GM12801 (cell line): ENCODE results near the gene SGTA.

Experiments
- TF ChIP-seq, protein P1 (sequence below): IDR thresholded peaks from one replicate; pipeline ENCODE4 v1.5.1; 2011; ENCODE audit warnings: control low read depth; ENCODE audit not compliant: insufficient read length; ENCODE audit errors: extremely low read depth

SGTA gene

DNA sequence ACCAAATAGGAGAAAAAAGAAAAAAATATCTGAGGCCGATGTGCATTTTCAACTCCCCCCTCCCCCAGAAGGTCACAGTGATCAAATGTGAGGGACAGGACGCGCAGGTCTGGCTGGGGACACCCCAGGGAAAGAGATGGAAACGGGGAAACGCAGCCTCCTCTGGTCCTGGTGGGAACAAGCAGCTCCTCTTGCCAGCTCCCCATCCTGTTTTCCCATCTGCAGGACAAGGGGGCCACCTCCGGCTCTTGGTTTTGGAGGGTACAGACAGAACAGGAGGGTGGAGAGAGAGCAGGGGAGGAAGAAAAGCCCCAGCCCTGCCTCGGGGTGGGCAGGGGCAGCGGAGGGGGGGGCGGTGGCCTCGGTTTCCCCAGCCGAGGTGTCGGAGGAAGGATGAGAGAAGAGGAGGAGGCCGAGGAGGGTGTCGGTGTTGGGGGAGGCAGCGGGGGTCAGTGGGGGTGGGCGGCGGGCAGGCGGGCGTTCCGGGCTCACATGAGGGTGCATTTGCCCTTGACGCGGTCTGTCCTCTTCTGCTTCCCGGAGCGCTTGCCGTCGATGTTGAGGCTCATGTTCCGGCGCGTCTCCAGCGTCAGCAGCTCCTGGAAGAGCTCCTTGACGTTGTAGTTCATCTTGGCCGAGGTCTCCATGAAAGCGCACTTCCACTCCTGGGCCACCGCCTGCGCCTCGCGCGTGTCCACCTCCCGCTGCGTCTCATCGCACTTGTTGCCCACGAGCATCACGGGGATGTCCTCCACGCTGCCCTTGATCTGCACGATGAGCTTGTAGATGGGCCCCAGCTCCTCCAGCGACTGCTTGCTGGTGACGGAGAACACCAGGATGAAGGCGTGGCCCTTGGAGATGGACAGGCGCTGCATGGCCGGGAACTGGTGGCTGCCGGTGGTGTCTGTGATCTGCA is 66.1 kb downstream of the SGTA start:
- TF ChIP-seq, protein P1, sequence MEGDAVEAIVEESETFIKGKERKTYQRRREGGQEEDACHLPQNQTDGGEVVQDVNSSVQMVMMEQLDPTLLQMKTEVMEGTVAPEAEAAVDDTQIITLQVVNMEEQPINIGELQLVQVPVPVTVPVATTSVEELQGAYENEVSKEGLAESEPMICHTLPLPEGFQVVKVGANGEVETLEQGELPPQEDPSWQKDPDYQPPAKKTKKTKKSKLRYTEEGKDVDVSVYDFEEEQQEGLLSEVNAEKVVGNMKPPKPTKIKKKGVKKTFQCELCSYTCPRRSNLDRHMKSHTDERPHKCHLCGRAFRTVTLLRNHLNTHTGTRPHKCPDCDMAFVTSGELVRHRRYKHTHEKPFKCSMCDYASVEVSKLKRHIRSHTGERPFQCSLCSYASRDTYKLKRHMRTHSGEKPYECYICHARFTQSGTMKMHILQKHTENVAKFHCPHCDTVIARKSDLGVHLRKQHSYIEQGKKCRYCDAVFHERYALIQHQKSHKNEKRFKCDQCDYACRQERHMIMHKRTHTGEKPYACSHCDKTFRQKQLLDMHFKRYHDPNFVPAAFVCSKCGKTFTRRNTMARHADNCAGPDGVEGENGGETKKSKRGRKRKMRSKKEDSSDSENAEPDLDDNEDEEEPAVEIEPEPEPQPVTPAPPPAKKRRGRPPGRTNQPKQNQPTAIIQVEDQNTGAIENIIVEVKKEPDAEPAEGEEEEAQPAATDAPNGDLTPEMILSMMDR: no peak

DNA sequence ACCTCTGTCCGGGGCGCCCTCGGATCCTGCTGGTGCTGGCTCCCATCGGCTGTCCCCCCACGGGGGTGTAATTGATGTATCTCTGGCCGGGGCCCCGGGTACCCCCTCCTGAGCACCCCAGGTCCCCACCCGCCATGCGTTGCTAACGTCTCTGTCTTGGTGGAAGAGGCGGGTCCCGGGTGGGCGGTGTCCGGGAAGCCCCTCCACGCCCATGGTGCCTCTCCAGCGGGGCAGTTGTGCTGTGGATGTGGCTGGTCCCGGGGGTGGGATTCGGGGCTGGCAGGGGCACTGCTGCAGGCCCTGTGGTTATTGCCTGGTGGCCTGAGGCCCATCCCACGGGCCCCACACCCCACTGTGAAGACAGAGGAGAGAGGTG is 66.8 kb downstream of the SGTA start:
- TF ChIP-seq, protein P1: no peak

DNA sequence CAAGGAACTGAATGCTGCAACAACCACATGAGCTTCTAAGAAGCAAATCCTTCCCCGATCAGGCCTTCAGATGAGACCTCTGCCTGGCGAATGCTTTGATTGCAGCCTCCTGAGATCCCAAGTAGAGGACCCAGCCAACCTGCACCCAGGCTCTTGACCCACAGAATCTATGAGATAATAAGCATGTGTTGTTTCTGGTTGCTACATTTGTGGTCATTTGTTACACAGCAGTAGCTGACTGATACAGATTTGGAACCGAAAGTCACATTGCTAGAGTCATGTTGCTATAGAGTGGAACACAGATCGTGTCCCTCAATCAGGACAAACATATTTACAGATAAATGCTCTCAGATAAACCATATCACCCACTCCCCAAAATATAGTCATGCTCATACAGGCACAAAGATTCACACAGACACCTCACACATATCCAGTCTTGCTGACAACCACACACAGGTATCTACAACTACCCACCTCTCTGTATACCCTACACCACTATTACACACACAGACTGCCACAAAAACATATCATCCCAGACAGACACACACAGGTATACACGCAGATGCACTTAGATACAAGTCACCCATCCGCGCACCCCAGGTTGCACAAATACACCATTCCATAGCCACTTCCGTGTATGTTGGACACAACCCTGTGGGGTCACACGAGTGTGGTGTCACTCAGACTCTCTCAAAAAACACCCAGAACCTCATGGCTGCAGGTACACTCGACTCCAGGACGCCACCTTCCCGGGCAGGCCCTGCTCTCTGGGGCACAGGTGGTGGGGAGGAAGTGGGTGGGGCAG is 67.4 kb downstream of the SGTA start:
- TF ChIP-seq, protein P1: no peak

DNA sequence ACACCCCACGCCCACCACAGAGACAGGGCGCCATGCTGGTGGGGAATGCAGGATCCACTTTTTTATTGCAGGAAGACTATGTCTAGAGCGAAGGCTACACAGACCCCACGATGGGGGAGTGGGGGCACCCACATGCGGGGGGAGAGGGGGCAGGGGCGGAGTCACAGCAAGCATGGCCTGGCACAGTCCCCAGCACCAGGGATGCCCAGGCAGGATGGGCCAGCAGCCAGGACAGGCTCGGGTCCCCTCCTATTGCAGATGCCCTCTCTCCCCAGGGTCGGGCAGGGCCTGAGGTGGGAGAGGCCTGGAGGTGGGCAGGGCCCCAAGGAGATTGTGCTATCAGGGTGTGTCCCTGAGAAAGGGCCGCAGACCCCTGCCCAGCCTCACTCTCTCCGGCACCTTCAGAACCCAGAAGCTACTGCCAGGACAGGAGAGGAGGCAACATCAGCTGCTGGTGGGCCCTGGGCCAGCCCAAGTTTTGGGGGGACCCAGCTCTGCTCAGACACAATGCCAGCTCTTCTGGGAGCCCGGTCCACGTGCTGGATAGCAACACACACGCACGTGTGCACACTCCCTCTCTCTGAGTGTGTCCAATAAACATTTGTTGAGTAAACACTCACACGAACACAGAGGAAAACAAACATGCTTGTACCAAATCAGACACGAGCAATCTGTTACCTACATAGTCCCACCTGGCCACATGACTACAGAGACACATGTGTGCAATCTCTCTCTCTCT is 68.4 kb downstream of the SGTA start:
- TF ChIP-seq, protein P1: no peak

DNA sequence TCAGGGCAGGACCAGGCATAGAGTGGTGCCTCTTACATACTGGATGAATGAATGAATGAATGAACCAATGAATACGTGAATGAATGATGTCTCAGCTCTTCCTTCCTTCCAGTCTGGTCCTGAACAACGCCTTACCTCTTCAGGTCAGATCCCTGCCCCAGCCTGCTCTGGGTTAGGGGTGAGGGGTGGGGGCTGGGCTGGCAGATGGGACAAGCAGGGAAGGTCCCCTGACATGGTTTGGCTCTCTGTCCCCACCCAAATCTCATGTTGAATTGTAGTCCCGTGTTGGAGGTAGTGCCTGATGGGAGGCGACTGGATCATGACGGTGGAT is 71.2 kb downstream of the SGTA start:
- TF ChIP-seq, protein P1: no peak

GRCh38 chr19:2711172-2711874 is 71.8 kb downstream of the SGTA start:
- TF ChIP-seq, protein P1: no peak

- TF ChIP-seq, protein P1: no peak
Measured at GRCh38 chr19:2706251-2706650, 76.8 kb downstream of the SGTA start.
